Measurements from ENCODE around the gene OR8D4.

The OR8D4 gene

GRCh38 chr11:123943738-123944137 lies 41.8 kb downstream of the OR8D4 start, which contains the start of gene OR6T1:
Gene OR6T1 (minus strand): TSS chr11:123943838. CDS start chr11:123943838, 0 bp downstream.
- TF ChIP-seq GATA2 (IDR thresholded peaks at IDR 0.05; ENCODE audit: low read depth, low read length) = no peak
- TF ChIP-seq GATA3 (IDR thresholded peaks at IDR 0.05; ENCODE audit: low read depth, low read length) = no peak

DNA sequence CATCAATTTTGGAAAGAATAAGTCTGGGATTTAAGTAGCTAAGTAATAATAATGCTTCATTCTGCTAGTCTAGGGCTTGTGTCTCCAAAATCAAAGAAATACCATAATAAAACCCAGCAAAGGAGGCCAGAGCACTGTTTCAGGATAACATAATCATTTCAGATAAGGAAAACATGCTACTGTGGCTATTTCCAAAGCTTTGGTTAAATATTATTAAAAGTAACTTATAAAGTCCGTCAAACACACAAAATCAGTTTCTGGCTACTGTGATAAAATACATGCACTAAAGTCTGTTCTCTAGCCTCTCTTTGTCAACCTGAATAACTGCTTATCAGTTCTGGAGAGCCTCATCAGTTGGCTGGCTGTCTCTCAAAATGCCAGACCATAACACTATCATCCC lies 43.2 kb downstream of the OR8D4 start:
- TF ChIP-seq GATA2 (IDR thresholded peaks at IDR 0.05; ENCODE audit: low read depth, low read length) (no peak), GATA3 (IDR thresholded peaks at IDR 0.05; ENCODE audit: low read depth, low read length) (no peak)

GRCh38 chr11:123956752-123957151 lies 54.8 kb downstream of the OR8D4 start:
- TF ChIP-seq GATA2 (IDR thresholded peaks at IDR 0.05; ENCODE audit: low read depth, low read length) = no peak
- no peak for TF ChIP-seq GATA3 (IDR thresholded peaks at IDR 0.05; ENCODE audit: low read depth, low read length)

Data from SH-SY5Y (cell line).